Kidney (tissue), 14 donors: Measurements from ENCODE around the gene AMDHD2. TPM values are rescaled to one million over a fixed set of nuclear protein-coding genes. Genes with fewer than 3 reads are reported as not detected.

Experiments
- DNase-seq, 5 donors: peaks; one replicate each; pipeline ENCODE4 v3.0.0-alpha.2; 2013 to 2020
- FAIRE-seq: peaks from 2 replicates; lab custom pipeline; 2012; peaks lifted over from hg19 to GRCh38; lab: Jason Lieb, UNC
- H3K27ac ChIP-seq, 2 donors: one replicate each; pipeline ENCODE4 v1.7.0; 2013; ENCODE audit warnings: low read depth in 2 of 2, low read length in 2 of 2, inconsistent platforms in 1 of 2
- H3K27me3 ChIP-seq: one replicate; pipeline ENCODE4 v1.7.1; 2013; ENCODE audit warnings: low read length, inconsistent platforms; ENCODE audit not compliant: control insufficient read depth, insufficient read depth
- H3K36me3 ChIP-seq, 3 donors: one replicate each; pipeline versions ENCODE4 v1.7.0 to v1.7.1; 2013; ENCODE audit warnings: low read length in 3 of 3, control low read depth in 1 of 3, inconsistent platforms in 1 of 3; ENCODE audit not compliant: insufficient read depth in 3 of 3, control insufficient read depth in 2 of 3
- H3K4me1 ChIP-seq, 3 donors: one replicate each; pipeline versions ENCODE4 v1.7.0 to v1.7.1; 2013; ENCODE audit warnings: low read length in 3 of 3, inconsistent platforms in 1 of 3, low read depth in 1 of 3; ENCODE audit not compliant: control insufficient read depth in 2 of 3, insufficient read depth in 2 of 3
- H3K4me3 ChIP-seq, 3 donors: one replicate each; pipeline versions ENCODE4 v1.7.0 to v1.8.1; 2013; ENCODE audit warnings: low read length in 3 of 3, control low read depth in 1 of 3, inconsistent platforms in 1 of 3
- H3K9ac ChIP-seq, 3 donors: one replicate each; pipeline versions ENCODE4 v1.7.0 to v1.7.1; 2013; ENCODE audit warnings: low read length in 3 of 3, control low read depth in 1 of 3, inconsistent platforms in 1 of 3
- H3K9me3 ChIP-seq, 3 donors: one replicate each; pipeline versions ENCODE4 v1.7.0 to v1.7.1; 2013; ENCODE audit warnings: low read length in 3 of 3, control low read depth in 1 of 3, inconsistent platforms in 1 of 3; ENCODE audit not compliant: control insufficient read depth in 2 of 3, insufficient read depth in 1 of 3
- intact Hi-C: fragments of 100-400 bp; cut with DNase I; formaldehyde crosslinking; loops from one replicate; pipeline ENCODE4 v1.11.1; 2022
- polyA plus RNA-seq: library from polyadenylated mRNA; stranded (reverse); fragments of 350-450 nt; fragmentation: Illumina TruSeq; extraction: RNeasy Lipid Tissue Mini Kit (QIAGEN cat#74804); gene quantifications from one replicate; pipeline ENCODE4 v1.2.3, GENCODE V29; 2014; ENCODE audit warnings: low read depth, low replicate concordance; ENCODE audit not compliant: insufficient read depth
- total RNA-seq: library from RNA; stranded (reverse); fragmentation: NEBNext Ultra II Directional; extraction: Animal tissue kit (Norgen Biotek cat#: 25700); gene quantifications from one replicate; pipeline ENCODE4 v1.2.1, GENCODE V29; 2021
- TF ChIP-seq, protein P1 (sequence below): IDR thresholded peaks from 3 replicates; pipeline ENCODE4 v1.5.1; 2012; ENCODE audit warnings: mild to moderate bottlenecking, moderate library complexity, borderline replicate concordance; ENCODE audit not compliant: insufficient read depth; ENCODE audit errors: extremely low read depth
- donor health status: control.
- donor health status: control.
- donor health status: control.
- donor health status: control.
- donor health status: control.
- donor health status: DM: yes; HTN: yes; CAD: no.
- donor health status: Normal renal cell carcinoma (clear cell type).

The AMDHD2 gene
- total and polyA plus RNA-seq, 2 donors from 2014 or later = 51.8 to 52.1 TPM

GRCh38 chr16:2515180-2515851, 4.9 kb upstream of the AMDHD2 start:
- Histone ChIP-seq H3K4me1 (peaks cover 0 to 64% (median 30%) of the 10 kb centered on the region in 3 donors), H3K9me3 (no peaks in the 10 kb centered on the region), H3K27me3 (no peaks in the 10 kb centered on the region), H3K9ac (peak overlapping the region; percentile 75 to 97 (median 79)), H3K36me3 (peaks cover 0 to 14% (median 0%) of the 10 kb centered on the region in 3 donors), H3K27ac (peak overlapping the region; percentile 99), H3K4me3 (peak overlapping the region; percentile 81 to 91 (median 83))
- peak in 2 of 5 donors; percentile 50 to 76 for DNase-seq
- no peak for FAIRE-seq
- TF ChIP-seq, protein P1, sequence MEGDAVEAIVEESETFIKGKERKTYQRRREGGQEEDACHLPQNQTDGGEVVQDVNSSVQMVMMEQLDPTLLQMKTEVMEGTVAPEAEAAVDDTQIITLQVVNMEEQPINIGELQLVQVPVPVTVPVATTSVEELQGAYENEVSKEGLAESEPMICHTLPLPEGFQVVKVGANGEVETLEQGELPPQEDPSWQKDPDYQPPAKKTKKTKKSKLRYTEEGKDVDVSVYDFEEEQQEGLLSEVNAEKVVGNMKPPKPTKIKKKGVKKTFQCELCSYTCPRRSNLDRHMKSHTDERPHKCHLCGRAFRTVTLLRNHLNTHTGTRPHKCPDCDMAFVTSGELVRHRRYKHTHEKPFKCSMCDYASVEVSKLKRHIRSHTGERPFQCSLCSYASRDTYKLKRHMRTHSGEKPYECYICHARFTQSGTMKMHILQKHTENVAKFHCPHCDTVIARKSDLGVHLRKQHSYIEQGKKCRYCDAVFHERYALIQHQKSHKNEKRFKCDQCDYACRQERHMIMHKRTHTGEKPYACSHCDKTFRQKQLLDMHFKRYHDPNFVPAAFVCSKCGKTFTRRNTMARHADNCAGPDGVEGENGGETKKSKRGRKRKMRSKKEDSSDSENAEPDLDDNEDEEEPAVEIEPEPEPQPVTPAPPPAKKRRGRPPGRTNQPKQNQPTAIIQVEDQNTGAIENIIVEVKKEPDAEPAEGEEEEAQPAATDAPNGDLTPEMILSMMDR = no peak
- intact Hi-C loops = no loop called here

GRCh38 chr16:2516391-2517240, 3.6 kb upstream of the AMDHD2 start:
- peaks cover 0 to 66% (median 29%) of the 10 kb centered on the region in 3 donors for H3K4me1 ChIP-seq
- TF ChIP-seq, protein P1 = no peak

GRCh38 chr16:2517954-2518605, 2.1 kb upstream of the AMDHD2 start:
- Histone ChIP-seq H3K9ac (peak overlapping the region in 1 of 3 donors; percentile 34), H3K9me3 (no peaks in the 10 kb centered on the region), H3K4me1 (peaks cover 0 to 53% (median 15%) of the 10 kb centered on the region in 3 donors), H3K27ac (no peak overlapping the region), H3K36me3 (peaks cover 0 to 14% (median 0%) of the 10 kb centered on the region in 3 donors), H3K27me3 (no peaks in the 10 kb centered on the region), H3K4me3 (peak overlapping the region in 1 of 3 donors; percentile 91)
- intact Hi-C loops = no loop called here
- DNase-seq (peak in 1 of 5 donors; percentile 55), FAIRE-seq (no peak)
- TF ChIP-seq, protein P1 = no peak

More at GRCh38 chr16:2516391-2517240, 3.6 kb upstream of the AMDHD2 start:
- DNase-seq = peak in 1 of 5 donors; percentile 70
- no peaks in the 10 kb centered on the region for H3K9me3 ChIP-seq
- H3K27me3 ChIP-seq = no peaks in the 10 kb centered on the region
- peaks cover 0 to 14% (median 0%) of the 10 kb centered on the region in 3 donors for H3K36me3 ChIP-seq
- H3K9ac ChIP-seq = peak overlapping the region in 2 of 3 donors; percentile 39 to 97
- intact Hi-C loops = no loop called here
- H3K27ac ChIP-seq = peak overlapping the region; percentile 33 to 99
- H3K4me3 ChIP-seq = peak overlapping the region; percentile 12 to 91 (median 83)
- no peak for FAIRE-seq
